ENCODE data around the gene OR2V1. TPM values are rescaled to one million over a fixed set of nuclear protein-coding genes. Genes with fewer than 3 reads are reported as not detected.
"Not testable (repeated sequence)": the region's sequence is repeated elsewhere in the genome, so short reads cannot be mapped to it uniquely, and the experiment has no call there.

OR2V1 gene
- total and polyA plus RNA-seq, 2 experiments from 2014 or later, result not detected

- Histone ChIP-seq H3K4me2 (no peak overlapping the region), H3K9me3 (ENCODE audit: low read depth) (no peaks in the 10 kb centered on the region), H4K20me1 (ENCODE audit: insufficient read depth, poor library complexity, severe bottlenecking) (no peaks in the 10 kb centered on the region), H3K27ac (no peak overlapping the region), H2AFZ (no peak overlapping the region), H3K4me3 (no peak overlapping the region), H3K36me3 (replicated peaks; ENCODE audit: insufficient read depth, low read depth) (no peaks in the 10 kb centered on the region), H3K9me2 (replicated peaks; ENCODE audit: insufficient read depth) (no peaks in the 10 kb centered on the region), H3K79me2 (no peaks in the 10 kb centered on the region), H3K27me3 (peaks cover 80% of the 10 kb centered on the region), H3K4me1 (ENCODE audit: insufficient read depth) (no peaks in the 10 kb centered on the region)
- no peak for DNase-seq (ENCODE audit: low spot score)
- no peak for TF ChIP-seq EZH2 (IDR thresholded peaks at IDR 0.05; ENCODE audit: borderline replicate concordance)
- no peak for TF ChIP-seq EZH2phosphoT487 (IDR thresholded peaks at IDR 0.05; ENCODE audit: low read depth, severe bottlenecking, unreplicated experiment)
- WGBS (ENCODE audit: low lambda C conversion rate, missing lambda C conversion rate), result 73% methylated on average over 14 of the region's 14 CpGs
These were observed 22.3 kb downstream of the OR2V1 start for GRCh38 chr5:181108578-181109165.

GRCh38 chr5:181107699-181108098, 23.3 kb downstream of the OR2V1 start:
- no peak overlapping the region for H3K4me2 ChIP-seq
- H3K4me3 ChIP-seq, result no peak overlapping the region
- peaks cover 75% of the 10 kb centered on the region for H3K27me3 ChIP-seq
- H3K4me1 ChIP-seq (ENCODE audit: insufficient read depth), result no peaks in the 10 kb centered on the region
- no peaks in the 10 kb centered on the region for H3K36me3 ChIP-seq (replicated peaks; ENCODE audit: insufficient read depth, low read depth)
- no peaks in the 10 kb centered on the region for H3K79me2 ChIP-seq
- 70% methylated on average over 9 of the region's 9 CpGs for WGBS (ENCODE audit: low lambda C conversion rate, missing lambda C conversion rate)
- H3K27ac ChIP-seq, result no peak overlapping the region
- TF ChIP-seq EZH2phosphoT487 (IDR thresholded peaks at IDR 0.05; ENCODE audit: low read depth, severe bottlenecking, unreplicated experiment) (no peak), CTCF (IDR thresholded peaks at IDR 0.05; ENCODE audit: poor library complexity) (no peak), EZH2 (IDR thresholded peaks at IDR 0.05; ENCODE audit: borderline replicate concordance) (no peak)
- no peaks in the 10 kb centered on the region for H4K20me1 ChIP-seq (ENCODE audit: insufficient read depth, poor library complexity, severe bottlenecking)
- DNase-seq (ENCODE audit: low spot score), result no peak
- no peaks in the 10 kb centered on the region for H3K9me3 ChIP-seq (ENCODE audit: low read depth)
- no peak overlapping the region for H2AFZ ChIP-seq
- no peaks in the 10 kb centered on the region for H3K9me2 ChIP-seq (replicated peaks; ENCODE audit: insufficient read depth)

- no peak overlapping the region for H2AFZ ChIP-seq
- no peak for DNase-seq (ENCODE audit: low spot score)
- no peak overlapping the region for H3K4me2 ChIP-seq
- H3K27ac ChIP-seq, result no peak overlapping the region
- H3K79me2 ChIP-seq, result no peaks in the 10 kb centered on the region
- peaks cover 56% of the 10 kb centered on the region for H3K27me3 ChIP-seq
- H3K9me3 ChIP-seq (ENCODE audit: low read depth), result no peaks in the 10 kb centered on the region
- H4K20me1 ChIP-seq (ENCODE audit: insufficient read depth, poor library complexity, severe bottlenecking), result no peaks in the 10 kb centered on the region
- H3K4me1 ChIP-seq (ENCODE audit: insufficient read depth), result no peaks in the 10 kb centered on the region
- no peaks in the 10 kb centered on the region for H3K36me3 ChIP-seq (replicated peaks; ENCODE audit: insufficient read depth, low read depth)
- no peaks in the 10 kb centered on the region for H3K9me2 ChIP-seq (replicated peaks; ENCODE audit: insufficient read depth)
- H3K4me3 ChIP-seq, result no peak overlapping the region
- WGBS (ENCODE audit: low lambda C conversion rate, missing lambda C conversion rate), result 69% methylated on average over 7 of the region's 7 CpGs
- no peak for TF ChIP-seq CTCF (IDR thresholded peaks at IDR 0.05; ENCODE audit: poor library complexity)
- no peak for TF ChIP-seq EZH2phosphoT487 (IDR thresholded peaks at IDR 0.05; ENCODE audit: low read depth, severe bottlenecking, unreplicated experiment)
- TF ChIP-seq EZH2 (IDR thresholded peaks at IDR 0.05; ENCODE audit: borderline replicate concordance), result no peak
These were observed 25.5 kb downstream of the OR2V1 start for GRCh38 chr5:181105391-181106025.

DNA sequence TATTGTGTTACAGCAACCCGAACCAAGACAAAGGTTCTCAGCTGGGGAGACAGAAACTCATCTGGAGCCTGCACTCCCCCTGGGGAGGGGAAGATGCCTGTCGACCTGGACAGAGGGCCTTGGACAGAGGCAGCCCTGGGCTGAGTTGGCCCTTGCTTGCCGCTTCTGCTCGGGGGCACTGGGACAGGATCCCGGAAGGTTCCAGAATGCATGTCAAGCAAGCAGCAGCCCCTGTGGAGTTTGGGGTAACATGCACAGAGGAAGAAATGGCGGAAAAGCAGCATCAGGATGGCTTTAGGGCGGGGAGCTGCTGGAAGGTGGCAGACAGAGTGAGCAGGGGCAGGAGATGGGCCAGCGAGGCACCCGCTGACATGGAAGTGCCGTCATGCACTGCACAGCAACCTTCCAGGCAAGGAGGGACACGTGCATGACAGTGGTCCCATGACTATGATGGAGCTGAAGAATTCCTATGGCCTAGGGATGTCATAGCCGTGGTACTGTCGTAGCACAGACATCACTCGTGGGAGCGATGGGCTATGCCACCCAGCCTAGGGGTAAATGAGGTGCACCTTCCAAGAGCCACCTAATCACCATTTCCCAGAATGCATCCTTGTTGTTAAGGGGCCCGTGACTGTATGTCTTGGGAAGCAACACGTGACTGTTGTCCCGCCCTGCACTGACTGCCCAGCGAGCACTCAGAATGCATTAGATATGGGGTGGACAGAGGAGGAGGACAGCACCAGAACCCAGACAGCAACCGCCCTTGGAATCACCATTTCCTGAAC, 26.2 kb downstream of the OR2V1 start:
- not testable (repeated sequence) for H3K4me1 ChIP-seq (ENCODE audit: insufficient read depth); H2AFZ ChIP-seq; H3K36me3 ChIP-seq (replicated peaks; ENCODE audit: insufficient read depth, low read depth); H3K4me3 ChIP-seq; H3K27ac ChIP-seq; DNase-seq (ENCODE audit: low spot score); H3K9me3 ChIP-seq (ENCODE audit: low read depth); H3K79me2 ChIP-seq; H4K20me1 ChIP-seq (ENCODE audit: insufficient read depth, poor library complexity, severe bottlenecking); H3K4me2 ChIP-seq; H3K9me2 ChIP-seq (replicated peaks; ENCODE audit: insufficient read depth)
- peaks cover 57% of the 10 kb centered on the region for H3K27me3 ChIP-seq
- WGBS (ENCODE audit: low lambda C conversion rate, missing lambda C conversion rate), result 56% methylated on average over 12 of the region's 20 CpGs

DNA sequence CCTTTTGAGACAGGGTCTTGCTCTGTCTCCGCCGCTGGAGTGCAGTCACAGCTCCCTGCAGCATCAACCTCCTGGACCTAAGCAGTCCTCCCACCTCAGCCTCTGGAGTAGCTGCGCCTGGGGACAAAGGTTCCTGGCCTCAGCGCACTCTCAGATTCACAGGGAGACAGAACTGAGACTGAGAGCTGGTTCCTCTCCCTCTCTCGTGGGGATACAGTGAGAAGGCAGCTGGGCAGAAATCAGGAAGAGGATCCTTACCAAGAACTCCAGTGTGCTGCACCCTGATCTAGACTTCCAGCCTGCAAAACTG, 26.8 kb downstream of the OR2V1 start:
- H4K20me1 ChIP-seq (ENCODE audit: insufficient read depth, poor library complexity, severe bottlenecking); H3K79me2 ChIP-seq; H2AFZ ChIP-seq; DNase-seq (ENCODE audit: low spot score); H3K9me3 ChIP-seq (ENCODE audit: low read depth); H3K4me3 ChIP-seq; H3K9me2 ChIP-seq (replicated peaks; ENCODE audit: insufficient read depth); H3K36me3 ChIP-seq (replicated peaks; ENCODE audit: insufficient read depth, low read depth); H3K4me1 ChIP-seq (ENCODE audit: insufficient read depth); H3K27ac ChIP-seq: not testable (repeated sequence)
- 6% methylated on average over 5 of the region's 5 CpGs for WGBS (ENCODE audit: low lambda C conversion rate, missing lambda C conversion rate)
- Histone ChIP-seq H3K27me3 (peaks cover 57% of the 10 kb centered on the region), H3K4me2 (peak overlapping the region; percentile 36)

GRCh38 chr5:181101930-181102674, 28.9 kb downstream of the OR2V1 start:
- H3K9me3 ChIP-seq (ENCODE audit: low read depth); H3K4me1 ChIP-seq (ENCODE audit: insufficient read depth); H3K4me3 ChIP-seq; H4K20me1 ChIP-seq (ENCODE audit: insufficient read depth, poor library complexity, severe bottlenecking); H3K36me3 ChIP-seq (replicated peaks; ENCODE audit: insufficient read depth, low read depth); H2AFZ ChIP-seq; H3K27ac ChIP-seq; DNase-seq (ENCODE audit: low spot score); H3K9me2 ChIP-seq (replicated peaks; ENCODE audit: insufficient read depth); H3K4me2 ChIP-seq; H3K79me2 ChIP-seq: not testable (repeated sequence)
- H3K27me3 ChIP-seq, result peaks cover 46% of the 10 kb centered on the region
- no CpG with 5 or more reads among the region's 30 CpGs for WGBS (ENCODE audit: low lambda C conversion rate, missing lambda C conversion rate)

Data from hepatocyte (in vitro differentiated cells).